HG03575 (cell line): Measurements from ENCODE around the gene HDHD2.

Source experiments
- ATAC-seq: cut with Tn5 transposase; IDR thresholded peaks from one replicate; pipeline ENCODE4 v1.9.1; 2021; ENCODE audit not compliant: unreplicated experiment, insufficient number of reproducible peaks, low FRiP score; ENCODE audit errors: extremely low read depth

HDHD2 gene

GRCh38 chr18:47080872-47081271 lies 69.4 kb downstream of the HDHD2 start:
- ATAC-seq, result no peak

GRCh38 chr18:47077111-47077510 lies 73.2 kb downstream of the HDHD2 start:
- no peak for ATAC-seq

- ATAC-seq, result no peak
Measured at GRCh38 chr18:47075098-47075883, 75.0 kb downstream of the HDHD2 start.

GRCh38 chr18:47067648-47068047 lies 82.7 kb downstream of the HDHD2 start:
- no peak for ATAC-seq

GRCh38 chr18:47063096-47063495 lies 87.2 kb downstream of the HDHD2 start:
- ATAC-seq, result no peak

- no peak for ATAC-seq
Measured at GRCh38 chr18:47062471-47062870, 87.8 kb downstream of the HDHD2 start.
